Measurements from ENCODE around the gene DLG2. TPM values are rescaled to one million over a fixed set of nuclear protein-coding genes. Genes with fewer than 3 reads are reported as not detected.

The DLG2 gene
- total and polyA plus RNA-seq, 2 donors (not counting 3 experiments of a cell fraction or from before 2014, with no cell fraction given), result 0.15 to 1.1 TPM

DNA sequence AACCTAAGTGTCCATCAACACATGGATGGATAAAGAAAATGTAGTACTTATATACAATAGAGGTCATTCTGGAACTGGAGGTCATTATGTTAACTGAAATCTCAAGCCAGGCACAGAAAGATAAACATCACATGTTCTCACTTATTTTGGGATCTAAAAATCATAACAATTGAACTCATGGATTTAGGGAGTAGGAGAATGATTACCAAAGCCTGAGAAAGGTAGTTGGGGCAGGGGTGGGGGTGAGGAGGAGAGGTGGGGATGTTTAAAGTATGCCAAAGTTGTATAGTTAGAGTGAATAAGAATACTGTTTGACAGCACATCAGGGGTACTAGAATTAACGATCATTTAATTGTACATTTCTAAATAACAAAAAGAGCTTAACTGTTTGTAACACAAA lies 1112.7 kb downstream of the DLG2 start:
- Histone ChIP-seq H3K27ac (ENCODE audit: insufficient read depth, low read depth, low read length) (no peak overlapping the region), H3K4me1 (ENCODE audit: control insufficient read depth, extremely low read depth, insufficient read depth, low read length) (no peaks in the 10 kb centered on the region), H3K9me1 (replicated peaks; ENCODE audit: control insufficient read depth, extremely low read depth, insufficient read depth, low read length) (no peaks in the 10 kb centered on the region), H2AFZ (ENCODE audit: low read depth, low read length) (no peak overlapping the region), H3K36me3 (ENCODE audit: control insufficient read depth in 2 of 2, extremely low read depth in 1 of 2, insufficient read depth in 2 of 2, low read length in 2 of 2) (no peaks in the 10 kb centered on the region), H3K9me3 (replicated peaks; ENCODE audit: control insufficient read depth, insufficient read depth, low read length) (no peaks in the 10 kb centered on the region), H3K9ac (replicated peaks; ENCODE audit: extremely low read depth, insufficient read depth, low read length) (no peak overlapping the region), H3K79me2 (ENCODE audit: control insufficient read depth, insufficient read depth, low read length) (no peaks in the 10 kb centered on the region), H3K4me3 (replicated peaks in 1 of 3; ENCODE audit: insufficient read depth in 1 of 3, low read depth in 1 of 3, low read length in 3 of 3) (no peak overlapping the region), H3K27me3 (ENCODE audit: control insufficient read depth in 2 of 2, insufficient read depth in 2 of 2, low read length in 2 of 2) (no peaks in the 10 kb centered on the region), H3K4me2 (ENCODE audit: insufficient read depth, low read length) (no peak overlapping the region), H4K20me1 (replicated peaks; ENCODE audit: control insufficient read depth, extremely low read depth, insufficient read depth, low read length) (no peaks in the 10 kb centered on the region)
- TF ChIP-seq MAX (IDR thresholded peaks at IDR 0.05; ENCODE audit: insufficient read depth, insufficient read length), result no peak
- no peak for TF ChIP-seq FOS (IDR thresholded peaks at IDR 0.05; ENCODE audit: borderline replicate concordance, insufficient read depth, low read length)
- TF ChIP-seq GATA2 (IDR thresholded peaks at IDR 0.05; ENCODE audit: insufficient read depth, insufficient read length, low read depth, low read length), result no peak
- TF ChIP-seq POLR2AphosphoS5 (IDR thresholded peaks at IDR 0.05; ENCODE audit: insufficient read depth, low read depth, low read length), result no peak
- no peak for TF ChIP-seq MYC (IDR thresholded peaks at IDR 0.05; ENCODE audit: low read depth, low read length)
- no peak for TF ChIP-seq POLR2A (IDR thresholded peaks at IDR 0.05; ENCODE audit: low read depth, low read length)
- no peak for TF ChIP-seq EZH2 (IDR thresholded peaks at IDR 0.05; ENCODE audit: borderline replicate concordance, low read depth, low read length, severe bottlenecking)
- TF ChIP-seq CTCF (IDR thresholded peaks at IDR 0.05; ENCODE audit: extremely low read depth in 1 of 2, insufficient read depth in 1 of 2, low read depth in 1 of 2, low read length in 2 of 2), result no peak
- no peak for TF ChIP-seq JUN (IDR thresholded peaks at IDR 0.05; ENCODE audit: borderline replicate concordance, insufficient read depth, insufficient read length, low read depth)
- ChIA-PET CTCF (no interaction called here), POLR2A (no interaction called here)
- BruUV-seq (replicated peaks), result no TSS peak
- DNase-seq (ENCODE audit: low read depth, low spot score), result no peak
- dilution Hi-C loops (cut with MboI; ENCODE audit: extremely low pct_ligation_motif_present, low sequenced_read_pairs) (no loop called here), intact Hi-C loops (cut with micrococcal nuclease) (no loop called here)
- FAIRE-seq, result no peak
